Fibroblast of lung (primary cell): ENCODE measurements around the gene HPSE2. TPM values are rescaled to one million over a fixed set of nuclear protein-coding genes. Genes with fewer than 3 reads are reported as not detected.

ENCODE experiments used
- DNase-seq, 2 donors: peaks; one replicate each; pipeline versions ENCODE4 v3.0.0 to v3.0.0-alpha.2; 2010; ENCODE audit warnings: low read depth in 2 of 2
- H2AFZ ChIP-seq: 2 replicates; pipeline ENCODE4 v1.5.1; 2012; ENCODE audit warnings: low read length, control low read depth, inconsistent platforms
- H3K27ac ChIP-seq: 2 replicates; pipeline ENCODE4 v1.5.1; 2011; ENCODE audit warnings: low read length, control low read depth; ENCODE audit not compliant: insufficient read depth
- H3K27me3 ChIP-seq: 2 replicates; pipeline ENCODE4 v1.5.1; 2011; ENCODE audit warnings: mild to moderate bottlenecking, low read length; ENCODE audit not compliant: control insufficient read depth, insufficient read depth
- H3K36me3 ChIP-seq: 2 replicates; pipeline ENCODE4 v1.5.1; 2011; ENCODE audit warnings: low read length; ENCODE audit not compliant: control insufficient read depth, insufficient read depth
- H3K4me1 ChIP-seq: 2 replicates; pipeline ENCODE4 v1.5.1; 2011; ENCODE audit warnings: low read length; ENCODE audit not compliant: control insufficient read depth, insufficient read depth; ENCODE audit errors: extremely low read depth
- H3K4me2 ChIP-seq: 2 replicates; pipeline ENCODE4 v1.5.1; 2011; ENCODE audit warnings: low read length, control low read depth; ENCODE audit not compliant: insufficient read depth; ENCODE audit errors: extremely low read depth
- H3K4me3 ChIP-seq, 4 experiments: fragments of 200-600 bp in 1 of 4; sonication (generic) in 1 of 4; replicated peaks in 1 of 4; 2 replicates each; pipeline ENCODE4 v1.5.1; 2011 to 2016; ENCODE audit warnings: low read length in 4 of 4, low read depth in 3 of 4, mild to moderate bottlenecking in 3 of 4, control low read depth in 2 of 4, inconsistent platforms in 1 of 4, mixed read lengths in 1 of 4; ENCODE audit not compliant: insufficient read depth in 1 of 4; ENCODE audit errors: control extremely low read depth in 1 of 4
- H3K79me2 ChIP-seq: 2 replicates; pipeline ENCODE4 v1.5.1; 2012; ENCODE audit warnings: mild to moderate bottlenecking, low read length, inconsistent platforms; ENCODE audit not compliant: control insufficient read depth, insufficient read depth
- H3K9ac ChIP-seq: 2 replicates; pipeline ENCODE4 v1.5.1; 2011; ENCODE audit warnings: mild to moderate bottlenecking, low read length, control low read depth; ENCODE audit not compliant: insufficient read depth
- H3K9me3 ChIP-seq: 2 replicates; pipeline ENCODE4 v1.5.1; 2012; ENCODE audit warnings: low read depth, low read length; ENCODE audit not compliant: control insufficient read depth, insufficient read depth
- H4K20me1 ChIP-seq: 2 replicates; pipeline ENCODE4 v1.5.1; 2011; ENCODE audit warnings: low read length; ENCODE audit not compliant: control insufficient read depth, insufficient read depth; ENCODE audit errors: extremely low read depth
- EZH2 ChIP-seq: IDR thresholded peaks from 2 replicates; pipeline ENCODE4 v1.5.1; 2012; ENCODE audit warnings: low read length, control low read depth, mild to moderate bottlenecking; ENCODE audit errors: missing control alignments
- polyA plus RNA-seq, 2 donors: library from polyadenylated mRNA; depleted of rRNA in 1 of 2; stranded (reverse) in 1 of 2; unstranded in 1 of 2; fragments of >200 nt; gene quantifications; 2 replicates each; pipeline ENCODE4 v1.2.1, GENCODE V29; 2011 to 2012; ENCODE audit warnings: missing spikeins in 1 of 2
- total RNA-seq: library from RNA; depleted of rRNA; stranded (reverse); fragments of >200 nt; gene quantifications from 2 replicates; pipeline ENCODE4 v1.2.1, GENCODE V29; 2014
- TF ChIP-seq, protein P1 (sequence below), 2 donors: IDR thresholded peaks in 1 of 2; conservative IDR thresholded peaks in 1 of 2; 1 replicate in 1 of 2; 2 replicates in 1 of 2; pipeline ENCODE4 v1.5.1; 2011 to 2012; ENCODE audit warnings: low read length in 2 of 2, control low read depth in 1 of 2, inconsistent platforms in 1 of 2, low read depth in 1 of 2, mild to moderate bottlenecking in 1 of 2

The HPSE2 gene
- total and polyA plus RNA-seq, 2 donors (not counting 1 experiment from before 2014, with no cell fraction given): 0.02 to 0.17 TPM

DNA sequence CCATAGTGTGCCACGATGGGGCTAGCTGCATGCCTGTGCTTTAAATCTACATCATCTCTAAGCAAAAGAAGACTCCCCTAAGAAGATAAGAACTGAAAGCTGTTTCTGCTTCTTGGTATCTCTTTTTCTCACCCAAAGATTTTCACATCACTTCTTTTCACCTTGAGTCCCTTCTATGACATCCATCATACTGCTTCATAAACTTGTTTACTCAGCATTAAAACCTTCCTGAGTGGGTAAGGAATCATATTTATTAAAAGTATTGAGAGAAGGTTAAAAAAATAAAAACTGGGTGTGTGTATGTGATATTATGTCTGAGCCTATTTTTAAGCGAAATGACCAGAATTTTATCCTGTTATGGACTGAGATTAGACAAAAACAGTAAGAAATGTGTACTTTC is 150.3 kb downstream of the HPSE2 start:
- Histone ChIP-seq H3K4me2 (no peak overlapping the region), H3K36me3 (no peaks in the 10 kb centered on the region), H3K27me3 (no peaks in the 10 kb centered on the region), H3K9me3 (no peaks in the 10 kb centered on the region), H4K20me1 (no peaks in the 10 kb centered on the region), H3K27ac (no peak overlapping the region), H2AFZ (no peak overlapping the region), H3K4me3 (no peak overlapping the region), H3K9ac (no peak overlapping the region), H3K79me2 (no peaks in the 10 kb centered on the region), H3K4me1 (no peaks in the 10 kb centered on the region)
- TF ChIP-seq EZH2: no peak
- TF ChIP-seq, protein P1, sequence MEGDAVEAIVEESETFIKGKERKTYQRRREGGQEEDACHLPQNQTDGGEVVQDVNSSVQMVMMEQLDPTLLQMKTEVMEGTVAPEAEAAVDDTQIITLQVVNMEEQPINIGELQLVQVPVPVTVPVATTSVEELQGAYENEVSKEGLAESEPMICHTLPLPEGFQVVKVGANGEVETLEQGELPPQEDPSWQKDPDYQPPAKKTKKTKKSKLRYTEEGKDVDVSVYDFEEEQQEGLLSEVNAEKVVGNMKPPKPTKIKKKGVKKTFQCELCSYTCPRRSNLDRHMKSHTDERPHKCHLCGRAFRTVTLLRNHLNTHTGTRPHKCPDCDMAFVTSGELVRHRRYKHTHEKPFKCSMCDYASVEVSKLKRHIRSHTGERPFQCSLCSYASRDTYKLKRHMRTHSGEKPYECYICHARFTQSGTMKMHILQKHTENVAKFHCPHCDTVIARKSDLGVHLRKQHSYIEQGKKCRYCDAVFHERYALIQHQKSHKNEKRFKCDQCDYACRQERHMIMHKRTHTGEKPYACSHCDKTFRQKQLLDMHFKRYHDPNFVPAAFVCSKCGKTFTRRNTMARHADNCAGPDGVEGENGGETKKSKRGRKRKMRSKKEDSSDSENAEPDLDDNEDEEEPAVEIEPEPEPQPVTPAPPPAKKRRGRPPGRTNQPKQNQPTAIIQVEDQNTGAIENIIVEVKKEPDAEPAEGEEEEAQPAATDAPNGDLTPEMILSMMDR (conservative IDR thresholded peaks at IDR 0.05 in 1 of 2, IDR thresholded peaks at IDR 0.05 in 1 of 2; ENCODE audit: low read depth in 1 of 2, low read length in 2 of 2): no peak
- DNase-seq: no peak

DNA sequence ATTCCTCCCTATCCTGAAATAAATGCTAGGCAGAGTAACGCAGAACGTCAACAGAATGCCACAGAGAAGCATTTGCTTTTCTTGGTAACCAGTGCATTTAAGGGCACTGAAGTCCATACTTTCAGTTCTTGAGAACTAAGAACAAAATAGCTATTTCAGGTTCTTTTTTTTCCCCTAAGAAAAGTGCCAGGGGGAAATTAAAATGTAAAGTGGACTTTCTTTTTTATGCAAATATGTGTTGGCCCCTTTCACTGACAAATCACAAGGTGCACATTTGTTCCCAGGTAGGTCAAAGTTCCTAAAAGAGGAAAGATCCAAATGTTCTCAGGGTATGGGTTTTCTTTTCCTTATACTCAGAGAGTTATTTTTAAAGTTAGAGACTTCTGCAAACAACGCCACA is 151.5 kb downstream of the HPSE2 start:
- no peaks in the 10 kb centered on the region for H4K20me1 ChIP-seq
- H3K36me3 ChIP-seq: no peaks in the 10 kb centered on the region
- no peak overlapping the region for H3K4me2 ChIP-seq
- H3K9ac ChIP-seq: no peak overlapping the region
- no peak overlapping the region for H3K27ac ChIP-seq
- no peaks in the 10 kb centered on the region for H3K4me1 ChIP-seq
- DNase-seq: no peak
- H2AFZ ChIP-seq: no peak overlapping the region
- TF ChIP-seq, protein P1 (conservative IDR thresholded peaks at IDR 0.05 in 1 of 2, IDR thresholded peaks at IDR 0.05 in 1 of 2; ENCODE audit: low read depth in 1 of 2, low read length in 2 of 2): no peak
- TF ChIP-seq EZH2: no peak
- H3K9me3 ChIP-seq: no peaks in the 10 kb centered on the region
- H3K79me2 ChIP-seq: no peaks in the 10 kb centered on the region
- no peak overlapping the region for H3K4me3 ChIP-seq
- no peaks in the 10 kb centered on the region for H3K27me3 ChIP-seq

DNA sequence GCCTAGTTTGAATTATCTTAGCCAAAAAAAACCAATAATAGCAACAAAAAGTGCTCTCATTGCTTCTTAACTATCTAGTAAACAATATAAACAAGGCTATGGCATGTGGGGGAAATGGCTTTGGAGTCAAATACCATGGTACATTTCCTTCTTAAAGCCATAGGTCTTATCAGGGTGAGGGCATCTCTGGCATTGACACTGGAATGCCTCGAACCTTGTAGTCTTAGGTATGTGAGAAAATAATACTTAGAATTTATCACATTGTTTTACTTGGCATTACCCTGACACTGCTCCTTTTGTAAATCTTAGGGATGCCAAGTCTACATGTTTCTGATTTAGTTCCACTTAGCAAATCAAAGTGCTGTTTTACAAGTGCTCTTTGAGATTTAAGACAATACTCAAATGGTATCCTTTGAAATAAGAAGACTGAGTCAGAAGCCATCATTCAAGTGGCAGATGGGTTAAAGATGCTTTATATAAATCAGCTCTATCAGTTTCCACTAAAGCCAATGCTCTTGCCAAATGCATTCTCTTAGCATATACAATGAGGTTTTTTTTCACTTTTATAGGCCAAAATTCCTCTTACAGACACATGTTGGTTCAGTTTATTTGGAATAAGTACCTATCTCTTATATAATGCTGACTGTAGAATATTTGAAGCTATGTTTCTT is 155.2 kb downstream of the HPSE2 start:
- no peak for DNase-seq
- Histone ChIP-seq H3K9ac (no peak overlapping the region), H2AFZ (no peak overlapping the region), H3K27me3 (no peaks in the 10 kb centered on the region), H3K79me2 (no peaks in the 10 kb centered on the region), H3K4me3 (no peak overlapping the region), H3K27ac (no peak overlapping the region), H3K9me3 (no peaks in the 10 kb centered on the region), H3K4me2 (no peak overlapping the region), H3K4me1 (no peaks in the 10 kb centered on the region), H4K20me1 (no peaks in the 10 kb centered on the region), H3K36me3 (no peaks in the 10 kb centered on the region)
- TF ChIP-seq, protein P1 (conservative IDR thresholded peaks at IDR 0.05 in 1 of 2, IDR thresholded peaks at IDR 0.05 in 1 of 2; ENCODE audit: low read depth in 1 of 2, low read length in 2 of 2): no peak
- no peak for TF ChIP-seq EZH2
